Subcutaneous abdominal adipose tissue (tissue), 5 donors: ENCODE data around the gene NEUROD1.

Experiments
- H3K27ac ChIP-seq: one replicate; pipeline ENCODE4 v1.7.0; 2013; ENCODE audit warnings: low read depth, mild to moderate bottlenecking, inconsistent platforms, low read length, moderate library complexity
- H3K27me3 ChIP-seq, 5 donors: one replicate each; pipeline ENCODE4 v1.7.0; 2013; ENCODE audit warnings: low read length in 5 of 5, inconsistent platforms in 1 of 5; ENCODE audit not compliant: control insufficient read depth in 5 of 5, insufficient read depth in 4 of 5
- H3K36me3 ChIP-seq, 5 donors: one replicate each; pipeline ENCODE4 v1.7.0; 2013; ENCODE audit warnings: low read length in 5 of 5; ENCODE audit not compliant: control insufficient read depth in 5 of 5, insufficient read depth in 5 of 5
- H3K4me1 ChIP-seq, 5 donors: one replicate each; pipeline ENCODE4 v1.7.0; 2013; ENCODE audit warnings: low read length in 5 of 5, mild to moderate bottlenecking in 3 of 5, moderate library complexity in 1 of 5; ENCODE audit not compliant: control insufficient read depth in 5 of 5, insufficient read depth in 5 of 5
- H3K4me3 ChIP-seq, 5 donors: one replicate each; pipeline ENCODE4 v1.7.0; 2013; ENCODE audit warnings: low read length in 5 of 5, low read depth in 1 of 5
- H3K9ac ChIP-seq, 5 donors: one replicate each; pipeline ENCODE4 v1.7.0; 2013; ENCODE audit warnings: low read length in 5 of 5, mild to moderate bottlenecking in 4 of 5, moderate library complexity in 3 of 5
- H3K9me3 ChIP-seq, 5 donors: one replicate each; pipeline ENCODE4 v1.7.0; 2013; ENCODE audit warnings: low read length in 5 of 5; ENCODE audit not compliant: control insufficient read depth in 5 of 5
- donor health status: healthy.
- donor health status: healthy.
- donor health status: healthy.
- donor health status: healthy.
- donor health status: healthy.

The NEUROD1 gene

DNA sequence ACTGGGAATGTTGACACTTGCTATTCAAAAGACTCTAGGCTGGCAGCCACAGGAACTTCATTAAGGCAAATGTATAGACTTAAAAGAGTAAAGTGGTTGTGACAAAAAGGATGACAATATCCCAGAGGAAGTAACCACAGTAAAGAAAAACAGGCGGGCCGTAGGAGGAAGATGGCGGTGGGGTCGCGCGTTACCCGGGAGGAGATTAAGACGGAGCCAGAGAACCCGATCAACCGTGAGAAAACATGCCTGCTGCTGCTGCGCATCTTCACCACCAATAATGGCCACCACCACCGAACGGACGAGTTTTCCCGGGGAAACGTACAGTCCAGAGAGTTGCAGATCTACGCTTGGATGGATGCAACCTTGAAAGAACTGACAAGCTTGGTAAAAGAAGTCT lies 14.0 kb upstream of the NEUROD1 start:
- no peak overlapping the region for H3K27ac ChIP-seq
- H3K9ac ChIP-seq = no peak overlapping the region
- no peaks in the 10 kb centered on the region for H3K9me3 ChIP-seq
- H3K4me3 ChIP-seq = no peak overlapping the region
- no peaks in the 10 kb centered on the region for H3K36me3 ChIP-seq
- H3K4me1 ChIP-seq = peaks cover 0 to 11% (median 5%) of the 10 kb centered on the region in 5 donors
- H3K27me3 ChIP-seq = no peaks in the 10 kb centered on the region

DNA sequence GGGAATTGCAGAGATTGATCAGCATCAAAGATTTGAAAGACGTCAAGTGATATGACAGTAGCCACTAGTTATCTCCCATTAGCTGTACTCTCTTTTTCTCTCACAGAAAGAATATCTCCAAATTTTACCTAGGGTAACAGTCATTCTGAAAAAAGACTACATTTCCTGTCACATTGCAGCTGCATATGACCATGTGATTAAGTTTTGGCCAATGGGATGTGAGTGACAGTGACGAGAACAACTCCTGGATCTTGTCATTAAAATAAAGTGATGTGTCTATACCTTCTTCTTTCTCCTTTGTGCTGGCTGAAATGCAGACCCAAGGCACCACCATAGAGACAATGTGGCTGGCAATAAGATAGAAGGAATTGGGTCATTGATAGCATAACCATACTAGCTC lies 10.5 kb upstream of the NEUROD1 start:
- no peak overlapping the region for H3K27ac ChIP-seq
- H3K4me1 ChIP-seq = no peaks in the 10 kb centered on the region
- H3K27me3 ChIP-seq = peaks cover 0 to 12% (median 0%) of the 10 kb centered on the region in 5 donors
- no peaks in the 10 kb centered on the region for H3K36me3 ChIP-seq
- no peaks in the 10 kb centered on the region for H3K9me3 ChIP-seq
- H3K4me3 ChIP-seq = no peak overlapping the region
- no peak overlapping the region for H3K9ac ChIP-seq

DNA sequence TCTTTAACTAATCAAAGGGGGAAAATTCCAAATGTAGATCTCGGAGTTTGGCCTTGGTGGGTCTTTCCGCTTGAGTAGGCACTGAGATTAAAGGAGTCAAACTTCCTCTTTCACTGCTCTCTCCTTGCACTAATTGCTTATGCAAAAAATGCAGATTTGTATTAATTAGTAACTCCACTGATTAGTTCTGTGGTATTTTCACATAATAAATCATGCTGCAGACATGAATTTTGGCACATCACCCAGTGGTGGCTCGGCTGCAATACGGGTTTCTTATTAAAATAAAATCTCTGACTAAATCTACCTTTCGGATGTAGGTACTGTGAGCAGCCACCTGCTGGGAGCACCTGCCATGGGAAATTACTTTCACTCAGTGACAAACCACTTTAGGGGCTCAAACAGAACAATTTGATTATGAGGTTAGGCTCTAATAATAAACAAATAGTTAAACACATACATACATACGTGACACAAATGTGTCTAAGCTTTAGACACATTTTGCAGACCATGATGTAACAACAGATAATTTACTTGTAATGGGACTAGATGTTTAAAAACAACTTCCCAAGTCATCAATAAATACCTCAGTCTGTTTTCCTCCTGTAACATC lies 6.4 kb upstream of the NEUROD1 start:
- no peak overlapping the region for H3K4me3 ChIP-seq
- H3K9ac ChIP-seq = no peak overlapping the region
- no peak overlapping the region for H3K27ac ChIP-seq
- peaks cover 31 to 46% (median 35%) of the 10 kb centered on the region in 5 donors for H3K27me3 ChIP-seq
- peaks cover 0 to 18% (median 11%) of the 10 kb centered on the region in 5 donors for H3K4me1 ChIP-seq
- H3K9me3 ChIP-seq = peaks cover 0 to 8% (median 0%) of the 10 kb centered on the region in 5 donors
- H3K36me3 ChIP-seq = no peaks in the 10 kb centered on the region

DNA sequence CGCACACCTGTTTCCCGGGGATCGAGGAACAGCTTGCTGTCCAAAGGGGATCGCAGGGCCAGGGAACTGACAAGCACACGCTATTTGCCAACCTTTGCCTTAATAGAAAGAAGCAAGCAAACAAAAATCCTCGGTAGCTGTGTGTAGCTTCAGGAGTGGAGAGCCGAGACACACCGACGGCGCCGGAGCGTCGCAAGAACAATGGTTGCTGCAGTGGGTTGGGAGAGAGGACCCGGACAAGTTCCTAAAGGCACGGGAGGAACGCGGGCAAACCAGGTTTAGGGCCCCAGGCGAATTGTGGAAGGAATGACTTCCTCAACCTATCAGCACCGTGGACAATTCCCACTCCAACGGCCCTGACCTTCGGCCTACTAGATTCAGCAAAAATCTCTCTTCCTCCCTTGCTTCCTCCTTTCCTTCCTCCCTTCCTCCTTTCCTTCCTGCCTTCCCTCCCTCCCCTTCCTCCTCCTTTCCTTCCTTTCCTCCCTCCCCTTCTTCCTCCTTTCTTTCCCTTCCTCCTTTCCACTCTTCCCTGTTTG lies 4.9 kb upstream of the NEUROD1 start:
- Histone ChIP-seq H3K36me3 (no peaks in the 10 kb centered on the region), H3K9ac (no peak overlapping the region), H3K27ac (no peak overlapping the region), H3K4me3 (no peak overlapping the region), H3K9me3 (peaks cover 0 to 8% (median 0%) of the 10 kb centered on the region in 5 donors), H3K4me1 (peaks cover 0 to 30% (median 16%) of the 10 kb centered on the region in 5 donors), H3K27me3 (peaks cover 41 to 59% (median 49%) of the 10 kb centered on the region in 5 donors)

DNA sequence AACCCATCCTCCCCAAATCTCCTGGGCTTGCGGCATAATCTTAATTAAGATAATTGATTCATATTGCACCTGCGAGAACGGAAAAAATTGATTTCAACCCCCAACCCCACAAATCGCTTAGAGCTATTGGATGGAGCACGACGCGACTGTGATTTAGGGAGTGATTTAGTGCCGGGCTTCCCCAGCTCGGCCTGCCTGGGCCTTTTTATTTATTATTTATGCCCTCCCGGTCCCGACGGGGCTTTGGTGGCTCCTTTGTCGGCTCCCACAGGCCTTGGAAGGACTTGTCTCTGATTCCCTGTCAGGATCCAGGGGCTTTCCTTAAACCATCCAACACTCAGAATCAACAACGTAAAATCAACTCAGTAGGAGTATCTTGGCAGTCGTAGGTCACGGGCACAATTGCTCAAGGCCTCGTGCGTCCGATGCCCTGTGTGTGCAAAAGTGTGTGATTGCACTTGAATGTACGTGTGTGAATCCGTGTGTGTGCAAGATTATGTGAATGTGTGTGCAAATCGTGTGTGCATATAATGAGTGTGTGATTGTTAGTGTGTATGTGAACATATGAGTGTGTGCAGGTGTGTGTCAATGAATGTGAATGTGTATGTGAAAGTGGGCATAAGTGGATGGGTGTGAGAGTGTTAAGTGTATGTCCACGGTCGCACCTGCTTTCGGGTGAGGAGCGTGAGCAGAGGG lies 4.3 kb upstream of the NEUROD1 start:
- peaks cover 0 to 8% (median 0%) of the 10 kb centered on the region in 5 donors for H3K9me3 ChIP-seq
- peaks cover 0 to 30% (median 16%) of the 10 kb centered on the region in 5 donors for H3K4me1 ChIP-seq
- H3K27me3 ChIP-seq = peaks cover 45 to 63% (median 53%) of the 10 kb centered on the region in 5 donors
- H3K4me3 ChIP-seq = no peak overlapping the region
- no peak overlapping the region for H3K9ac ChIP-seq
- no peak overlapping the region for H3K27ac ChIP-seq
- H3K36me3 ChIP-seq = no peaks in the 10 kb centered on the region

DNA sequence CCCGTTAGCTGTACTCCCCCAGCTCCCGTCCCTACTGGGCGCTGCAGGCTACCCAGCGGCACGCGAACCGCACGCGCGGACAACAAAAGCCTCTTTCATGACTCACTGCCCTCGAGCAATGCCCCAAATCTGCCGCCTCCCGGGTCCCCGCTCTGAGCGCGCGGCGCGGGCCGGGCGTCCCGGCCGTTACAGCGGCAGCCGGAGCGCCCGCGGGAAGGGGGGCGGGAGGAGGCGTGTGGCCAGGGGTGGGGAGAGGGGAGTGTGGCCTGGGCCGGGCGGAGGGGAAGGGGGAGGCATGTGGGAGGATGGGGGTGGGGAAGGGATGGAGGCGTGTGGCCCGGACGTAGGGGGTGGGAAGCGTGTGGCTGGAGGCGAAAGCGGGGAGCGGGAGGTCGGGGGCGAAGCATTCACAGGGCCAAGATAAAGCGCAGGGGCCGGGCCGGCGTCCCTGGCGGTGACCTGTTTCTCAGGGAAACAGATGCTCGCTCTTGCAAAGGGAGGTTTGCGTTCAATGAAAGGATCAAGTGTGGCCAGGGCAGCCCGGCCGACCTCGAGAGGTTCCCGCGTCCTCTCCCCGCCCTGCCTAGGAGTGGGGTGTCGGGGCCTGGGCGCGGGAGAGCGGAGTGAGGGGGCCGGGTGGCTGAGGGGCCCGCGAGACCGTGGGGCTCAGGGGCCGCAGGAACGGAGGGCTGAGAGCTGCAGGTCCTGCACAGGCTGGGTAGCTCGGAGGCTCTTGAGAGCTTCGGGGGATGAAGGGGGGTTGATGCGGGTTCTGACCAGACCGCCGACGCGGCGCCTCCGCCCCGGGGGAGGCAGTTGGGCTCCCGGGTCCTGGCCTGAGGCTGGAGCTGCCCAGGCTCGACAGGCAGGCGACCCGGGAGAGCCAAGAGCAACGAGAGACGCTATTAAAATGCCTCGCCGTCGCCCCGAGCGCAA lies 3.5 kb upstream of the NEUROD1 start:
- Histone ChIP-seq H3K4me3 (no peak overlapping the region), H3K4me1 (peaks cover 0 to 30% (median 16%) of the 10 kb centered on the region in 5 donors), H3K27ac (no peak overlapping the region), H3K27me3 (peaks cover 49 to 71% (median 61%) of the 10 kb centered on the region in 5 donors), H3K9me3 (peaks cover 0 to 8% (median 0%) of the 10 kb centered on the region in 5 donors), H3K9ac (no peak overlapping the region), H3K36me3 (no peaks in the 10 kb centered on the region)

DNA sequence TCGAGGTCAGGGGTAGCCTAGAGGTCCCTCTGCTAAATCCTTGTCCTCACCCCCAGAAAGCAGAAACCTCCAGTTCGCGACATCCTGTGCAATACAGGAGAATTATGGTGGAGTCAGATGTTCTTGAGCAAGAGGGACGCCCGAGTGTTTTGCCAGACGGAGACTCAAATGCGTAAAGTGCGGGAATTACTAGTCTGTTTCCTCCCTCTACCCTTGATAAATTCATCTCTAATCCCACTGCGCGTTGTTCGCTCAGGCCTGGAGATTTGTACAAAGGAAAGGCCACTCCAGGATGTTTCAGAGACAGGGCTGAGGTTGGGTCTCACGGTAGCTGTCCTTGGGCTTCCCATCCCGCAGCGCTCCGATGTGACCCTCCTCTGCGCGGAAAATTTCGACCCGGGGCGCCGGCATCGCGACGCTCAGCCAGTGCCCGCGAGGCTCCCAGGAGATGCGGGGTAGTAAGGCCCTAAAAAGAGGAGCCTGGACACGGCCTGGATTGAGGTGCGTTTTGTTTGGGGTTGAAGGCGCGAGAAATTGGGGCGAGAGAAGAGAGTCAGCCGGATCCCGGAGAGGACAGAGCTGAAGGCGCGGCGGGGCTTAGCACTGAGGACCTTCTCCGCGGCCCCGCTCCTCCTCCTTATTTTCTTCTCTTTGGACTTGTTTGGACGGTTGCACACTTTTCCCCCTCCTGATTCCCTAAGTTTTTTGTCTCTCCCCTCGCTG lies 2.6 kb upstream of the NEUROD1 start:
- no peak overlapping the region for H3K4me3 ChIP-seq
- H3K9ac ChIP-seq = no peak overlapping the region
- no peaks in the 10 kb centered on the region for H3K36me3 ChIP-seq
- no peak overlapping the region for H3K27ac ChIP-seq
- peaks cover 0 to 32% (median 16%) of the 10 kb centered on the region in 5 donors for H3K4me1 ChIP-seq
- H3K9me3 ChIP-seq = peaks cover 0 to 8% (median 0%) of the 10 kb centered on the region in 5 donors
- H3K27me3 ChIP-seq = peaks cover 53 to 75% (median 69%) of the 10 kb centered on the region in 5 donors

DNA sequence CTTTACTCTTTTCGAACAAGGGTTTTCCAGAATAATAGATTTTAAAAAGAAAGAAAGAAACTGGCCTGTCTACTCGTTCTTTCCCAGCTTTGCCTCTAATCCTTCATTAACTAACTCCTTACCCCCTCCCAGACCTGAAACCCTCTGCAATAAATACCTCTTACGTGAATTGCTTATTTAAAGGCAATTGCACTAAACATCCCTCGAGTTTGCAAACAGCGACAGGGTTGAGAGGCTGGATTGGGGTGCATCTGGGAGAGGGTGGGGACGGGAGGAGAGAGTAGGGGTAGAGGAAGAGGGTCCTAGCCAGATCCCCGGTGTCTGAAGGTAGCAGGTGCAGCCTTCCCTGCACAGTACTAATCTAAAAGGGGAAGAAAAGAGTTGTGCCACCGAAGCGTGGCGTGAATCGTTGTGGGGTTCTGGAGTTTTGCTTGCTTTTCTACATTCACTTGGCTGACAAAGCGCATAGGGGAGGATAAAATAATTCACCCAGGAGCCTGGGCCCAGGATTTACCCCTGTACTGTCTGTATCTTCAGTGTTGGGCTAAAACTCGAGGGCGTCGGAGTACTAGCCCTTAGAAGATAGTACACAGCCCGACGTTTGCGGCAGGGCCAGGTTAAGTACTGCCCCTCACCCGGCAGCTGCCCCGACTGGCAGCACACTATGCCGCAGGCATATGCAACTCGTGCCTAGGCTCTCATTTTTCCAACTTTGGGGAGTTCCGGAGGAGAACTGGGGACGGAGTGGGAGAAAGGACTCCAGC lies 1.9 kb upstream of the NEUROD1 start:
- Histone ChIP-seq H3K27me3 (peaks cover 50 to 78% (median 73%) of the 10 kb centered on the region in 5 donors), H3K9me3 (peaks cover 0 to 8% (median 0%) of the 10 kb centered on the region in 5 donors), H3K9ac (no peak overlapping the region), H3K4me3 (no peak overlapping the region), H3K27ac (no peak overlapping the region), H3K36me3 (no peaks in the 10 kb centered on the region), H3K4me1 (peaks cover 0 to 35% (median 16%) of the 10 kb centered on the region in 5 donors)
